22Rv1 (cell line): ENCODE measurements around the gene NUP62.

Source experiments
- H3K27ac ChIP-seq: fragments of 450-650 bp; 2 replicates; pipeline ENCODE4 v1.5.1; 2017
- ZFX ChIP-seq: fragments of 450-650 bp; IDR thresholded peaks from 2 replicates; pipeline ENCODE4 v1.6.1; 2017; ENCODE audit warnings: antibody characterized with exemption, borderline replicate concordance
- TF ChIP-seq, protein P1 (sequence below): fragments of 450-650 bp; IDR thresholded peaks from 2 replicates; pipeline ENCODE4 v1.5.1; 2017; ENCODE audit warnings: mild to moderate bottlenecking

The NUP62 gene

DNA sequence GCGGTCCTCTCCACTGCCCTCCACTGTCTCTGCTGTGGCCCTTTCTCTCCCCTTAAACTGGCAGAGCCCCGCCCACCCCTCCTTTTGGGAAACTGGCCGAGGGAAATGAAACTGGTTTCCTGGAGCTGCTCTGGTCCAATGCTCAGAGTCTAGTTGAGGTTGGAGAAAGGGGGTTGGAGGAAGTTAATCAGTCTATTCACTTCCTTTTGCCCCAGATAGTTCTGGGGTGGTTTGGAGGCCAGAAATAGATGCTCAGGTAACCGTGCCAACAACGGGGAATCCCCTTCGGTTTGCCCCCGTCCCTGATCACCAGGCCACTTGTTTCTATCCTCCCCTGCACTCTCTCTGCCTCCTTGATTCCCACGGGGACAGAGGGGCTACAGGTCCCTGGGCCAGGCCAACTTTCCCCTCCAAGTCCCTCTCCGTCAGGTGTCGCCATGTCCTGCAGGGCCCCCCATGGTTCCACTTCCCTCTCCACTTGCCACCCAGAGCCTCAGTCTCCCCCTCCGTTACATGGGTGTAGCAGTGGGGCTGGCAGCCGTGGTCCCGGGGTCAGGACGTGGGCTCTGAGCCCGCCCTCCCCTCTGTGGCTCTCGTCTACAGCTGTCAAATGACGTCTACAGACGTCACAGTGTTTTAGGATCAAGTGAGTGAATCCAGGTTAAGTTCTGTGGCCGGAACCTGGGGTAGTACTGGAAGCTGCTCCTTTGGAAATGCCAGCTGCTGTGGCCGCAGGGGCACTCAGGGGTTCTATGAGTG lies 32.3 kb downstream of the NUP62 start, which contains the start of gene IL4I1:
Gene IL4I1 (minus strand): TSS at position 25 of the 759 bp plus-strand sequence. CDS start 727 bp downstream, outside the sequence.
- H3K27ac ChIP-seq, result no peak within 1 kb of the TSS
- TF ChIP-seq, protein P1, sequence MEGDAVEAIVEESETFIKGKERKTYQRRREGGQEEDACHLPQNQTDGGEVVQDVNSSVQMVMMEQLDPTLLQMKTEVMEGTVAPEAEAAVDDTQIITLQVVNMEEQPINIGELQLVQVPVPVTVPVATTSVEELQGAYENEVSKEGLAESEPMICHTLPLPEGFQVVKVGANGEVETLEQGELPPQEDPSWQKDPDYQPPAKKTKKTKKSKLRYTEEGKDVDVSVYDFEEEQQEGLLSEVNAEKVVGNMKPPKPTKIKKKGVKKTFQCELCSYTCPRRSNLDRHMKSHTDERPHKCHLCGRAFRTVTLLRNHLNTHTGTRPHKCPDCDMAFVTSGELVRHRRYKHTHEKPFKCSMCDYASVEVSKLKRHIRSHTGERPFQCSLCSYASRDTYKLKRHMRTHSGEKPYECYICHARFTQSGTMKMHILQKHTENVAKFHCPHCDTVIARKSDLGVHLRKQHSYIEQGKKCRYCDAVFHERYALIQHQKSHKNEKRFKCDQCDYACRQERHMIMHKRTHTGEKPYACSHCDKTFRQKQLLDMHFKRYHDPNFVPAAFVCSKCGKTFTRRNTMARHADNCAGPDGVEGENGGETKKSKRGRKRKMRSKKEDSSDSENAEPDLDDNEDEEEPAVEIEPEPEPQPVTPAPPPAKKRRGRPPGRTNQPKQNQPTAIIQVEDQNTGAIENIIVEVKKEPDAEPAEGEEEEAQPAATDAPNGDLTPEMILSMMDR, result no peak
- TF ChIP-seq ZFX, result no peak

DNA sequence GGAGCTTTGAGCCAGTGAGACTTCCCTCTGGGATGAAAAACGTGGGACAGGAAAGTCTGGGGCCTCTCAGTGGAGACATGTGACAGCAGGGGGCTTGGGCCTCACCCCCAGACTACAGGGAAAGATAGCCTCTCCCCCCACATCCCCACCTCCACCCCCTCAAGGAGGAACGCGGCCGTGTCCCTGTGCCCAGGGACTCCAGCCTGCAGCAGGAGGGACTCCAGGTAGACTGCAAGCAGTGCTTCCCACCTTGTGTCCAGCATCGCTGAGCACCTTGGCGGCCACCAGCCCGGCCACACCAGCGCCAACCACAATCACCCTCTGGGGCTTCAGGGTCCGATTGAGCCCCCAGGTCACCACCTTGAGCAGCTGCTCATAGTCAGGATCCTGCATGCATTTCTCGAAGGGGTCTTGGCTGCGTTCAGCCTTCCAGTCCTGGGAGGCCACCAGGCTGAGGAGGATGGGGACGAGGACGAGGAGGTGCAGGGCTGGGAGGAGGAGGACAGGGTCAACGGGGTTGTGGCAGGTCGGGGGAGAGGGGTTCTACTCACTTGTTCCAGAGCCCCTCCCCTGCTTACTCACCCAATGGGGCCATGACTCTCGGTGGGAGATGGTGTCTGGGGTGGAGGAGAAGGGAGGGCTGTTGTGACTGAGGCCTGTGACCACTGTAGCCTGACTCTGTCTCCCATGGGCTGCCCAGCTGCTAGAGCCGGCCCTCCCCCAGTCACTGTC lies 33.6 kb downstream of the NUP62 start:
- H3K27ac ChIP-seq, result no peak overlapping the region
- no peak for TF ChIP-seq ZFX
- TF ChIP-seq, protein P1, result no peak

DNA sequence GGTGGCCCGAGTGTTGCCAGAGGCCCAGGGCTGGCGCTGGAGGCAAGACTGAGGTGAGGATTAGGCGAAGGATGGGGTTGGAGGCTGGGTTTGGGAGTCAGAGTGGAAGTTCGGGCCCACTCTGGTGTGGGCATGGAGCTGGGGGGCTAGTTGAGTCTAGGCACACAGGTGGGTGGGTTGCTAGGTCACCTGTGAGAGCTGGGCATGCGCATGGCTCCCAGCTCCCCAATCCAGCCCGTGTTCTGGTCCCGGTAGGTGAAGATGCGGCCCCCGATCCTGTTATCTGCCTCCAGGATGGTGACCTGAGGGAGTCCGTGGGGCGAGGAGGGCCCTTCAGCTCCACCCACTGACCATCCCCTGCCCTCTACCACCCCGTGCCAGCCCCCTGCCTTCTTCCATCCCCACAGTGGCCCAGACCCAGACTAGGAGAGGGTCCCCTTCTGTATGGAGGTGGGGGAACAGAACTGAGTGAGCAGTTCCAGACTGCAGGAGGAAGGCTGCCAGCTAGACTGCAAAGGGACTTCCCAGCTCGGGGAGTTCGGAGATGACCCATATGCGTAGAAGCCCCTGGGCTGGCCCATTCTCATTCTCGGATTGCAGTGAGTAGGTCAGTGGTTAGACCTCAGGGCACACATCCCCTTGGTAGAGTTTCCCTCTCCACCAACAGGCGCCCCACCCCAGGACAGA lies 34.3 kb downstream of the NUP62 start:
- no peak overlapping the region for H3K27ac ChIP-seq
- no peak for TF ChIP-seq ZFX
- TF ChIP-seq, protein P1, result no peak

DNA sequence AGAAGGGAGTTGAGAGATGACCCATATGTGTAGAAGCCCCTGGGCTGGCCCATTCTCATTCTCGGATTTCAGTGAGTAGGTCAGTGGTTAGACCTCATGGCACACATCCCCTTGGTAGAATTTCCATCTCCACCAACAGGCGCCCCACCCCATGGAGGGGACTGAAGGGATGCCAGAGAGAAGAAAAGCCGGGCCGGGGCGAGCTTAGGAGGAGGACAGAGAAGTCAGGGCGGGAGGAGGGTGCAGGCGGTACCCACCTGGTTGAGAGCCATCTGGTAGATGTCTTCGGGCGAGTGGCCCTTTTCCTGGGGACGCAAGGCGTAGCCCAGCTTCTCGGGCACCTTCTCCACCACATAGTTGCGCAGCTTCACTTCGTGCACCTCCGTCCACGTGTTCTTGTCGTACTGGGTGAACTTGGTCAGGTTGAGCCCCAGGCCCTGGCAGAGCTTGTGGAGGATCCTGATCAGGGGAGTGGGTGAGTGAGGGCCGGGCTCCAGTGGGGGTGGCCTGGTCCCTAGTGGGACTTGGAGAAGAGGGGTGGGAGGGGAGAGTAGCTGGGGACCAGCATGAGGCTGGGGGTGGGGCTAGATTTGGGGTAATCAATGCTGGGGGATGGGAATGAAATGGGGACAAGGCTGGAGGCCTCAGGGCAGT lies 35.2 kb downstream of the NUP62 start:
- TF ChIP-seq, protein P1, result no peak
- TF ChIP-seq ZFX, result no peak

DNA sequence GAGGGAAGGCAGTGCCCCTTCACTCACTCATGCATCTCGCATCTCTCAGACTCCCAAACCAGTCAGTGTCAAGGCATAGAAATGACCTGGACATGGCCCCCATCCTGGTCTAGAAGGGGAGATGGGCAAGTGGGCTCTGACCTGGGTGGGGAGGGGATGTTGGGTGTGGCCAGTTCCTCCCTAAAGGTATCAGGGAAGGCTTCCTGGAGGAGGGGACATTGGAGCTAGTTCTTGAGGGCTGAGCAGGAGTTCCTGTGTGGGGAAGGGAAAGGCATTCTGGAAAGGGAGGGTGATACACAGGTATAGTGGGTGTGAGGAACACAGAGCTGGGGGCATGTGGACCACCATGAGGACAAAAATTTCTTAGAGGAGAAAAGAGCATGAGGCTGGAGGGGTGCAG lies 36.6 kb downstream of the NUP62 start:
- no peak for TF ChIP-seq ZFX
- TF ChIP-seq, protein P1, result no peak
- H3K27ac ChIP-seq, result no peak overlapping the region

More for the DNA sequence above, 35.2 kb downstream of the NUP62 start:
- no peak overlapping the region for H3K27ac ChIP-seq

DNA sequence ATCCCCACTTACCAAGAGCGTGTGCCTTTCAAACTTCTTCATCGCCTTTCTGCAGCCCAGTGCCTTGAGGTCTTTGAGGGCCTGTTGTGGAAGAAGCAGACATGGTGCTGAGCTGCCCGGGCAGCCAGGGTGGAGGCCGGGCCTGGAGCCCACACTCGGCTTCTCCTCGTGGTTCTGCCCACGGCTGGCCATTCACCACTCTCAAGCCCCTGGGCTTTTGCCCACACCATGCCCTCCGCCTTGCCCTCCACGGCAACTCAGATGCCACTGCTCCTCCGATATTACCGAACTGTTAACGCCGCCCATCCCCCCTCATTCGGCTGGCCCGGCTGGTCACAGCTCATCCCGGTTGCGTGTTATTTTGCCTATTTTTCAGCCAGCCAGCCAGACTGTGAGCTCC lies 37.9 kb downstream of the NUP62 start:
- H3K27ac ChIP-seq, result no peak overlapping the region
- TF ChIP-seq, protein P1, result no peak
- no peak for TF ChIP-seq ZFX
